K562 (cell line): ENCODE data around the gene PTPN18. TPM values are rescaled to one million over a fixed set of nuclear protein-coding genes. Genes with fewer than 3 reads are reported as not detected.

Source experiments
- ATAC-seq: fragments of 200-7000 bp; cut with Tn5 transposase; 3 replicates; pipeline ENCODE4 v1.9.1; 2020; ENCODE audit warnings: moderate library complexity
- BruUV-seq: library from RNA; stranded (reverse); fragments of 400-500 nt; replicated peaks from 2 replicates; lab custom pipeline; 2021; lab: Mats Ljungman, UMichigan
- CTCF ChIA-PET: fragments of 300-600 bp; formaldehyde crosslinking; extraction: SDS; loops from one replicate; lab custom pipeline; 2021; ENCODE audit warnings: low intra/inter-chr PET ratio; lab: Yijun Ruan, JAX
- POLR2A ChIA-PET: fragments of 300-600, 350-650 bp; sonication (Branson Sonifier 250); formaldehyde crosslinking; extraction: SDS; loops from one replicate; lab custom pipeline; 2021; ENCODE audit warnings: antibody characterized with exemption, inconsistent platforms; lab: Yijun Ruan, JAX
- DNase-seq, 4 experiments: peaks; one replicate each; pipeline versions ENCODE4 v3.0.0 to v3.0.0-alpha.2; 2011 to 2018; ENCODE audit warnings: low spot score in 3 of 4, mixed read lengths in 3 of 4; ENCODE audit errors: extremely low read depth in 1 of 4
- FAIRE-seq: peaks from 2 replicates; lab custom pipeline; 2011; peaks lifted over from hg19 to GRCh38; lab: Jason Lieb, UNC
- H2AFZ ChIP-seq: 2 replicates; pipeline ENCODE4 v1.6.0; 2011; ENCODE audit warnings: low read depth, low read length, control low read depth, inconsistent platforms
- H3K27ac ChIP-seq: fragments of 200-600 bp; 3 replicates; pipeline ENCODE4 v1.8.0; 2011; ENCODE audit warnings: low read depth, mild to moderate bottlenecking, control low read depth, inconsistent platforms, low read length, moderate library complexity, mixed read lengths; ENCODE audit errors: extremely low read depth
- H3K27me3 ChIP-seq, 2 experiments: fragments of 300-600 bp in 1 of 2; 2 replicates in 1 of 2; 3 replicates in 1 of 2; pipeline versions ENCODE4 v1.6.0 to v1.8.0; 2011; ENCODE audit warnings: inconsistent platforms in 2 of 2, low read length in 2 of 2, mild to moderate bottlenecking in 1 of 2, mixed read lengths in 1 of 2, moderate library complexity in 1 of 2; ENCODE audit not compliant: control insufficient read depth in 2 of 2, insufficient read depth in 2 of 2
- H3K36me3 ChIP-seq: fragments of 300-600 bp; 3 replicates; pipeline ENCODE4 v1.8.0; 2011; ENCODE audit warnings: mild to moderate bottlenecking, low read length, inconsistent platforms; ENCODE audit not compliant: control insufficient read depth, insufficient read depth
- H3K4me1 ChIP-seq, 2 experiments: fragments of 200-600 bp in 1 of 2; replicated peaks in 1 of 2; 2 replicates in 1 of 2; 3 replicates in 1 of 2; pipeline versions ENCODE4 v1.5.1 to v1.8.0; 2011; ENCODE audit warnings: inconsistent platforms in 2 of 2, low read length in 2 of 2, mild to moderate bottlenecking in 1 of 2, mixed read lengths in 1 of 2, moderate library complexity in 1 of 2; ENCODE audit not compliant: control insufficient read depth in 2 of 2, insufficient read depth in 2 of 2
- H3K4me2 ChIP-seq: 2 replicates; pipeline ENCODE4 v1.6.1; 2011; ENCODE audit warnings: low read length, control low read depth, inconsistent platforms, mixed read lengths; ENCODE audit not compliant: insufficient read depth
- H3K4me3 ChIP-seq: fragments of 200-600 bp; sonication (generic), shearing (Covaris generic); 2 replicates; pipeline ENCODE4 v1.5.1; 2016; ENCODE audit warnings: control low read depth, inconsistent platforms
- H3K79me2 ChIP-seq: fragments of 200-600 bp; 3 replicates; pipeline ENCODE4 v1.8.0; 2011; ENCODE audit warnings: low read length, inconsistent platforms; ENCODE audit not compliant: control insufficient read depth, insufficient read depth
- H3K9ac ChIP-seq, 2 experiments: 2 replicates each; pipeline versions ENCODE4 v1.6.0 to v1.6.1; 2011; ENCODE audit warnings: low read depth in 2 of 2, low read length in 2 of 2, control low read depth in 1 of 2, inconsistent platforms in 1 of 2, mild to moderate bottlenecking in 1 of 2, mixed read lengths in 1 of 2; ENCODE audit not compliant: insufficient read depth in 1 of 2
- H3K9me1 ChIP-seq: one replicate; pipeline ENCODE4 v1.6.0; 2011; ENCODE audit warnings: inconsistent platforms, mild to moderate bottlenecking, low read length, moderate library complexity; ENCODE audit not compliant: control insufficient read depth, insufficient read depth
- H3K9me3 ChIP-seq: replicated peaks from 2 replicates; pipeline ENCODE4 v1.5.1; 2011; ENCODE audit warnings: low read depth, low read length, inconsistent platforms; ENCODE audit not compliant: control insufficient read depth, insufficient read depth
- H4K20me1 ChIP-seq: replicated peaks from 2 replicates; pipeline ENCODE4 v1.6.1; 2011; ENCODE audit warnings: low read length, inconsistent platforms, mixed read lengths; ENCODE audit not compliant: control insufficient read depth, insufficient read depth
- CHCHD3 ChIP-seq: fragments of 250-450 bp; sonication (Bioruptor Pico); IDR thresholded peaks from 2 replicates; pipeline ENCODE4 v2.1.2; 2022; ENCODE audit warnings: mild to moderate bottlenecking
- ETV6 ChIP-seq, 3 experiments: fragments of 150-350 bp in 1 of 3; sonication (generic) in 1 of 3; formaldehyde crosslinking in 1 of 3; IDR thresholded peaks; 2 replicates each; pipeline versions ENCODE4 v1.6.1 to v1.8.0; 2014 to 2022; ENCODE audit warnings: borderline replicate concordance in 2 of 3, low read depth in 2 of 3, antibody characterized with exemption in 1 of 3, low read length in 1 of 3, mild to moderate bottlenecking in 1 of 3, missing genetic modification reagents in 1 of 3
- HNRNPUL1 ChIP-seq: fragments of 200-400 bp; formaldehyde crosslinking; IDR thresholded peaks from 2 replicates; pipeline ENCODE4 v1.6.1; 2017; ENCODE audit warnings: low read length
- IRF2 ChIP-seq: sonication (generic); formaldehyde crosslinking; IDR thresholded peaks from 2 replicates; pipeline ENCODE4 v1.8.1; 2022; ENCODE audit warnings: mild to moderate bottlenecking, missing genetic modification reagents
- KDM2B ChIP-seq: fragments of 250-450 bp; sonication (Bioruptor Pico); IDR thresholded peaks from 2 replicates; pipeline ENCODE4 v1.8.0; 2021; ENCODE audit warnings: mild to moderate bottlenecking, moderate library complexity
- KLF13 ChIP-seq: fragments of 450-650 bp; IDR thresholded peaks from 2 replicates; pipeline ENCODE4 v1.6.1; 2016; ENCODE audit warnings: missing genetic modification characterization, low read depth, mild to moderate bottlenecking, missing compliant biosample characterization, moderate library complexity, borderline replicate concordance
- NFRKB ChIP-seq: fragments of 450-650 bp; IDR thresholded peaks from 2 replicates; pipeline ENCODE4 v1.6.1; 2016; ENCODE audit warnings: low read depth
- ZNF121 ChIP-seq: sonication (generic); formaldehyde crosslinking; conservative IDR thresholded peaks from 2 replicates; pipeline ENCODE4 v1.8.0; 2022; ENCODE audit warnings: missing genetic modification reagents
- WGBS: fragments of 100-300 bp; shearing (Covaris generic); methylation state at CpG from one replicate; pipeline ENCODE4 v1.1.6; 2016; ENCODE audit warnings: low coverage, mixed read lengths; ENCODE audit not compliant: insufficient coverage; ENCODE audit errors: missing lambda C conversion rate; 5-methylcytosine and 5-hydroxymethylcytosine counted together
- in situ Hi-C: fragments of 300-500 bp; cut with MboI; formaldehyde crosslinking; loops from 4 replicates; pipeline ENCODE4 v1.15.0; 2018; ENCODE audit warnings: inconsistent platforms, mixed read lengths
- intact Hi-C: fragments of 100-400 bp; cut with micrococcal nuclease; formaldehyde crosslinking; loops from 2 replicates; pipeline ENCODE4 v1.14.2; 2022
- polyA plus RNA-seq, 8 experiments: library from polyadenylated mRNA; depleted of rRNA in 4 of 8; stranded (reverse) in 5 of 8; unstranded in 3 of 8; fragments of >200 nt; fragmentation: Nextera tagmentation in 2 of 8; fragmentation: Illumina TruSeq in 1 of 8; extraction: Ambion mirVana in 2 of 8; extraction: Trizol in 1 of 8; gene quantifications; 2 replicates each; pipeline versions ENCODE4 v1.2.1 to v1.2.3, GENCODE V29; 2011 to 2014; ENCODE audit warnings: inconsistent platforms in 1 of 8, missing spikeins in 1 of 8
- total RNA-seq, 7 experiments: library from RNA; depleted of rRNA in 6 of 7; stranded (reverse); fragments of >200 nt in 6 of 7; fragmentation: Illumina TruSeq in 2 of 7; extraction: Trizol in 2 of 7; gene quantifications; 2 replicates each; pipeline versions ENCODE4 v1.2.1 to v1.2.3, GENCODE V29; 2011 to 2021; ENCODE audit warnings: low replicate concordance in 1 of 7
- TF ChIP-seq, protein P1 (sequence below): fragments of 450-650 bp; formaldehyde crosslinking; IDR thresholded peaks from 2 replicates; pipeline ENCODE4 v1.4.0; 2022; ENCODE audit warnings: missing genetic modification characterization
- TF ChIP-seq, protein P2 (sequence below): fragments of 250-450 bp; sonication (Bioruptor Pico); IDR thresholded peaks from 2 replicates; pipeline ENCODE4 v1.9.0; 2021; ENCODE audit warnings: mild to moderate bottlenecking, inconsistent platforms
- TF ChIP-seq, protein P3 (sequence below): sonication (generic); formaldehyde crosslinking; IDR thresholded peaks from 2 replicates; pipeline ENCODE4 v1.8.1; 2023; ENCODE audit warnings: missing genetic modification reagents, mild to moderate bottlenecking, borderline replicate concordance

The PTPN18 gene
- total and polyA plus RNA-seq, 9 of the 15 experiments (the other 6 are each of a cell fraction or from before 2014, with no cell fraction given) = 11.6 to 90.7 (median 49.6) TPM

DNA sequence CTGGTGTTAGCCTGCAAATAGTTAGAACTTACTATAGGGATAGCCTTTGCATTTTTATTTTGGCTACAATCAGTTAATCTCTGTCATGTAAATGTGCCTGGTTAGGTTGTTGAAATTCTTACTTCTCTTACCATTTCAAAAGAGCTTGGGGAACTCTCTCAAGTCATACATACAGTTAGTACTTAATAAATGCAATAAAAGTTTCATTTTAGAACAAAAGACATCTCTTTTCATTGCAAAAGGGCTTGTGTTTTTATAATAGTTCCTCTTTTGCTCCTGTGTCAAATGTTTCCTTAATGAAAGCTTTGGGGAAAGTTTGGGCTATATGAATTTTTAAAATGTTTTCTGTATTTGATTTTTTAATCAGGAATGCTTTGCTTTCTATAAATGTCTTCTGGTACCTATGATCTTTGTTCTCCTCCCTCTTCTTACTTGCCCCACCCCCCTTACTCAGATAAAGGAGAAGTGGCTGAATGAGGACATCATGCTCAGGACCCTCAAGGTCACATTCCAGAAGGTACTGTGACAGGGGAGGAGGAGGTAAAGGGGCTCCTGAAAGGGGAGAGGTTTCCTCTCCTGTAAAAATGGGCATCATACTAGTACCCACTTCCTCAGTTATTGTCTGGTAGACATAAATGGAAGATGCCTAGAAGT lies 13.6 kb downstream of the PTPN18 start (continued):
- TF ChIP-seq, protein P1, sequence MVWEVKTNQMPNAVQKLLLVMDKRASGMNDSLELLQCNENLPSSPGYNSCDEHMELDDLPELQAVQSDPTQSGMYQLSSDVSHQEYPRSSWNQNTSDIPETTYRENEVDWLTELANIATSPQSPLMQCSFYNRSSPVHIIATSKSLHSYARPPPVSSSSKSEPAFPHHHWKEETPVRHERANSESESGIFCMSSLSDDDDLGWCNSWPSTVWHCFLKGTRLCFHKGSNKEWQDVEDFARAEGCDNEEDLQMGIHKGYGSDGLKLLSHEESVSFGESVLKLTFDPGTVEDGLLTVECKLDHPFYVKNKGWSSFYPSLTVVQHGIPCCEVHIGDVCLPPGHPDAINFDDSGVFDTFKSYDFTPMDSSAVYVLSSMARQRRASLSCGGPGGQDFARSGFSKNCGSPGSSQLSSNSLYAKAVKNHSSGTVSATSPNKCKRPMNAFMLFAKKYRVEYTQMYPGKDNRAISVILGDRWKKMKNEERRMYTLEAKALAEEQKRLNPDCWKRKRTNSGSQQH (CRISPR knock-in tag) = no peak

DNA sequence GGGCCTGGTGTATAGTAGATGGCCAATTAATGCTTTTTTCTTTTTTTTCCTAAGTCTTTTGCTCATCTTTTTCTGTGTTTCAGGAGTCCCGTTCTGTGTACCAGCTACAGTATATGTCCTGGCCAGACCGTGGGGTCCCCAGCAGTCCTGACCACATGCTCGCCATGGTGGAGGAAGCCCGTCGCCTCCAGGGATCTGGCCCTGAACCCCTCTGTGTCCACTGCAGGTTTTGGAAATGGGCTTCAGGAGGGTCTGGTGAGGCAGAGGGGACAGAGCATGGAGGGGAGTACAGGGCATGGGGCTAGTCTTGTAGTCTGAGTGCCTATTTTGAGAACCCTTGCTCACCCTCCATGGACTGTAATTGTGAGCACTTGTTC lies 14.1 kb downstream of the PTPN18 start:
- intact Hi-C loops = no loop called here
- no peaks in the 10 kb centered on the region for H4K20me1 ChIP-seq
- POLR2A ChIA-PET = interaction anchor here (0.7 to 1.2 kb wide), 2 partner anchors 15 to 18 kb away, joined by 3 read pairs; no protein-coding TSS in a partner anchor
- H3K4me3 ChIP-seq = no peak overlapping the region
- H3K36me3 ChIP-seq = peaks cover 31% of the 10 kb centered on the region; the same call in 2 of the 3 replicates
- ATAC-seq = no peak
- peaks cover 27 to 41% of the 10 kb centered on the region in 2 experiments; a peak in 4 of 5 replicates for H3K4me1 ChIP-seq
- no peaks in the 10 kb centered on the region for H3K9me1 ChIP-seq
- no TSS peak for BruUV-seq
- WGBS = 84% methylated on average over 5 of the region's 5 CpGs
- no peak overlapping the region for H3K27ac ChIP-seq
- H3K27me3 ChIP-seq = no peaks in the 10 kb centered on the region
- DNase-seq = no peak
- H3K9ac ChIP-seq = peak overlapping the region in 1 of 2 experiments; percentile 53; a peak in 1 of 4 replicates
- no peak overlapping the region for H2AFZ ChIP-seq
- CTCF ChIA-PET = no interaction called here
- H3K9me3 ChIP-seq = 0 out of 2 replicates have a peak, but pooled peaks cover 1% of the 10 kb centered on the region
- H3K79me2 ChIP-seq = peaks cover 41% of the 10 kb centered on the region
- no peak for FAIRE-seq
- no peak overlapping the region for H3K4me2 ChIP-seq
- in situ Hi-C loops = no loop called here
- TF ChIP-seq IRF2 (CRISPR knock-in tag) = no peak
- TF ChIP-seq NFRKB = no peak
- TF ChIP-seq KDM2B = no peak
- no peak for TF ChIP-seq CHCHD3 (CRISPR knock-in tag)
- TF ChIP-seq KLF13 (tag) = no peak
- no peak for TF ChIP-seq ZNF121 (CRISPR knock-in tag)
- TF ChIP-seq, protein P2, sequence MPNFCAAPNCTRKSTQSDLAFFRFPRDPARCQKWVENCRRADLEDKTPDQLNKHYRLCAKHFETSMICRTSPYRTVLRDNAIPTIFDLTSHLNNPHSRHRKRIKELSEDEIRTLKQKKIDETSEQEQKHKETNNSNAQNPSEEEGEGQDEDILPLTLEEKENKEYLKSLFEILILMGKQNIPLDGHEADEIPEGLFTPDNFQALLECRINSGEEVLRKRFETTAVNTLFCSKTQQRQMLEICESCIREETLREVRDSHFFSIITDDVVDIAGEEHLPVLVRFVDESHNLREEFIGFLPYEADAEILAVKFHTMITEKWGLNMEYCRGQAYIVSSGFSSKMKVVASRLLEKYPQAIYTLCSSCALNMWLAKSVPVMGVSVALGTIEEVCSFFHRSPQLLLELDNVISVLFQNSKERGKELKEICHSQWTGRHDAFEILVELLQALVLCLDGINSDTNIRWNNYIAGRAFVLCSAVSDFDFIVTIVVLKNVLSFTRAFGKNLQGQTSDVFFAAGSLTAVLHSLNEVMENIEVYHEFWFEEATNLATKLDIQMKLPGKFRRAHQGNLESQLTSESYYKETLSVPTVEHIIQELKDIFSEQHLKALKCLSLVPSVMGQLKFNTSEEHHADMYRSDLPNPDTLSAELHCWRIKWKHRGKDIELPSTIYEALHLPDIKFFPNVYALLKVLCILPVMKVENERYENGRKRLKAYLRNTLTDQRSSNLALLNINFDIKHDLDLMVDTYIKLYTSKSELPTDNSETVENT = no peak
- TF ChIP-seq, protein P3, sequence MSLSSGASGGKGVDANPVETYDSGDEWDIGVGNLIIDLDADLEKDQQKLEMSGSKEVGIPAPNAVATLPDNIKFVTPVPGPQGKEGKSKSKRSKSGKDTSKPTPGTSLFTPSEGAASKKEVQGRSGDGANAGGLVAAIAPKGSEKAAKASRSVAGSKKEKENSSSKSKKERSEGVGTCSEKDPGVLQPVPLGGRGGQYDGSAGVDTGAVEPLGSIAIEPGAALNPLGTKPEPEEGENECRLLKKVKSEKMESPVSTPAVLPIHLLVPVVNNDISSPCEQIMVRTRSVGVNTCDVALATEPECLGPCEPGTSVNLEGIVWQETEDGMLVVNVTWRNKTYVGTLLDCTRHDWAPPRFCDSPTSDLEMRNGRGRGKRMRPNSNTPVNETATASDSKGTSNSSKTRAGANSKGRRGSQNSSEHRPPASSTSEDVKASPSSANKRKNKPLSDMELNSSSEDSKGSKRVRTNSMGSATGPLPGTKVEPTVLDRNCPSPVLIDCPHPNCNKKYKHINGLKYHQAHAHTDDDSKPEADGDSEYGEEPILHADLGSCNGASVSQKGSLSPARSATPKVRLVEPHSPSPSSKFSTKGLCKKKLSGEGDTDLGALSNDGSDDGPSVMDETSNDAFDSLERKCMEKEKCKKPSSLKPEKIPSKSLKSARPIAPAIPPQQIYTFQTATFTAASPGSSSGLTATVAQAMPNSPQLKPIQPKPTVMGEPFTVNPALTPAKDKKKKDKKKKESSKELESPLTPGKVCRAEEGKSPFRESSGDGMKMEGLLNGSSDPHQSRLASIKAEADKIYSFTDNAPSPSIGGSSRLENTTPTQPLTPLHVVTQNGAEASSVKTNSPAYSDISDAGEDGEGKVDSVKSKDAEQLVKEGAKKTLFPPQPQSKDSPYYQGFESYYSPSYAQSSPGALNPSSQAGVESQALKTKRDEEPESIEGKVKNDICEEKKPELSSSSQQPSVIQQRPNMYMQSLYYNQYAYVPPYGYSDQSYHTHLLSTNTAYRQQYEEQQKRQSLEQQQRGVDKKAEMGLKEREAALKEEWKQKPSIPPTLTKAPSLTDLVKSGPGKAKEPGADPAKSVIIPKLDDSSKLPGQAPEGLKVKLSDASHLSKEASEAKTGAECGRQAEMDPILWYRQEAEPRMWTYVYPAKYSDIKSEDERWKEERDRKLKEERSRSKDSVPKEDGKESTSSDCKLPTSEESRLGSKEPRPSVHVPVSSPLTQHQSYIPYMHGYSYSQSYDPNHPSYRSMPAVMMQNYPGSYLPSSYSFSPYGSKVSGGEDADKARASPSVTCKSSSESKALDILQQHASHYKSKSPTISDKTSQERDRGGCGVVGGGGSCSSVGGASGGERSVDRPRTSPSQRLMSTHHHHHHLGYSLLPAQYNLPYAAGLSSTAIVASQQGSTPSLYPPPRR (CRISPR knock-in tag) = no peak
- TF ChIP-seq HNRNPUL1 = no peak
- no peak for TF ChIP-seq ETV6 (IDR thresholded peaks at IDR 0.05; ENCODE audit: borderline replicate concordance in 1 of 2, low read depth in 2 of 2, low read length in 1 of 2)
- TF ChIP-seq ETV6 (CRISPR knock-in tag; IDR thresholded peaks at IDR 0.05; ENCODE audit: borderline replicate concordance) = no peak
